H1 (cell line): Measurements from ENCODE around the gene SVIL.

Source experiments
- CHD1 ChIP-seq: IDR thresholded peaks from 2 replicates; pipeline ENCODE4 v1.6.1; 2012; ENCODE audit warnings: low read depth, low read length, improper control_type of control experiment
- EP300 ChIP-seq, 2 experiments: IDR thresholded peaks; 1 replicate in 1 of 2; 2 replicates in 1 of 2; pipeline ENCODE4 v1.6.1; 2011 to 2012; ENCODE audit warnings: low read depth in 2 of 2, low read length in 2 of 2, mild to moderate bottlenecking in 2 of 2, borderline replicate concordance in 1 of 2, inconsistent platforms in 1 of 2, moderate library complexity in 1 of 2
- EZH2 ChIP-seq: fragments of 200-600 bp; sonication (generic); IDR thresholded peaks from 2 replicates; pipeline ENCODE4 v1.7.1; 2012; ENCODE audit warnings: low read depth, mild to moderate bottlenecking, moderate library complexity, low read length, inconsistent platforms; ENCODE audit not compliant: severe bottlenecking
- GABPA ChIP-seq: IDR thresholded peaks from 2 replicates; pipeline ENCODE4 v1.6.1; 2011; ENCODE audit warnings: mild to moderate bottlenecking, low read length, moderate library complexity, borderline replicate concordance; ENCODE audit not compliant: insufficient read depth
- HDAC2 ChIP-seq, 2 experiments: fragments of 300-600 bp in 1 of 2; sonication (generic) in 1 of 2; IDR thresholded peaks; 2 replicates each; pipeline ENCODE4 v1.6.1; 2011 to 2012; ENCODE audit warnings: low read depth in 2 of 2, low read length in 2 of 2, mild to moderate bottlenecking in 2 of 2, moderate library complexity in 2 of 2, borderline replicate concordance in 1 of 2, inconsistent platforms in 1 of 2
- POLR2A ChIP-seq, 2 experiments: IDR thresholded peaks; 1 replicate in 1 of 2; 2 replicates in 1 of 2; pipeline ENCODE4 v1.6.1; 2011; ENCODE audit warnings: low read depth in 2 of 2, low read length in 2 of 2, mild to moderate bottlenecking in 2 of 2; ENCODE audit errors: control extremely low read depth in 1 of 2
- POLR2AphosphoS5 ChIP-seq: IDR thresholded peaks from 2 replicates; pipeline ENCODE4 v1.6.1; 2011; ENCODE audit warnings: low read depth, low read length
- RAD21 ChIP-seq, 2 experiments: IDR thresholded peaks in 1 of 2; conservative IDR thresholded peaks in 1 of 2; 2 replicates each; pipeline ENCODE4 v1.6.1; 2011; ENCODE audit warnings: low read depth in 2 of 2, low read length in 2 of 2, improper control_type of control experiment in 1 of 2, inconsistent platforms in 1 of 2, mild to moderate bottlenecking in 1 of 2, moderate library complexity in 1 of 2
- SP2 ChIP-seq: IDR thresholded peaks from 2 replicates; pipeline ENCODE4 v1.6.1; 2012; ENCODE audit warnings: mild to moderate bottlenecking, low read length, inconsistent platforms
- TF ChIP-seq, protein P1 (sequence below), 3 experiments: IDR thresholded peaks; 1 replicate in 2 of 3; 2 replicates in 1 of 3; pipeline versions ENCODE4 v1.5.1 to v1.6.1; 2011; ENCODE audit warnings: low read length in 3 of 3, mild to moderate bottlenecking in 3 of 3, inconsistent platforms in 2 of 3, low read depth in 1 of 3, moderate library complexity in 1 of 3; ENCODE audit not compliant: insufficient read depth in 1 of 3; ENCODE audit errors: control extremely low read depth in 1 of 3
- TF ChIP-seq, protein P2 (sequence below): fragments of 300-600 bp; sonication (generic); IDR thresholded peaks from 2 replicates; pipeline ENCODE4 v1.7.1; 2012; ENCODE audit warnings: low read length, moderate library complexity, mild to moderate bottlenecking, inconsistent platforms; ENCODE audit not compliant: insufficient replicate concordance
- TF ChIP-seq, protein P3 (sequence below): IDR thresholded peaks from 2 replicates; pipeline ENCODE4 v1.6.1; 2012; ENCODE audit warnings: low read length, inconsistent platforms

DNA sequence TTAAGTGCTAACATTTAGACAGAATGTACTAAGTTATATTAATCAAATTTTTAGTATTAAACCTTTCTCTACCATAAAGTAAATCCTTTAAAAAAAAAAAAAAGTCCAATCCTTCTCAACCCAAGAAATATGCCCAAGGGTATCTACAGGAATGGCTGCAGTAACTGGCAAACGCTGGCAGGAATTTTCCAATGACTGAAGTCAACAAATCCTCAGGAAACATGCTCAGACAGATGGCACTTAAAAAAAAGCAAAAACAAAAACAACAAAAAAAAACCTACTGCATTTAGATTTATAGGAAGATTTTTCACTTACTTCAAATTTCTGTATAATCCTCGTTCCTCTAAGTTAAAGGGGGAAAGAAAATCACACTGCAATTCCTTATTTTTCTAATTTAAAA is 666 bp downstream of the SVIL start:
- TF ChIP-seq POLR2A (IDR thresholded peaks at IDR 0.05; ENCODE audit: control extremely low read depth in 1 of 2, low read depth in 2 of 2, low read length in 2 of 2) = no peak
- TF ChIP-seq, protein P1, sequence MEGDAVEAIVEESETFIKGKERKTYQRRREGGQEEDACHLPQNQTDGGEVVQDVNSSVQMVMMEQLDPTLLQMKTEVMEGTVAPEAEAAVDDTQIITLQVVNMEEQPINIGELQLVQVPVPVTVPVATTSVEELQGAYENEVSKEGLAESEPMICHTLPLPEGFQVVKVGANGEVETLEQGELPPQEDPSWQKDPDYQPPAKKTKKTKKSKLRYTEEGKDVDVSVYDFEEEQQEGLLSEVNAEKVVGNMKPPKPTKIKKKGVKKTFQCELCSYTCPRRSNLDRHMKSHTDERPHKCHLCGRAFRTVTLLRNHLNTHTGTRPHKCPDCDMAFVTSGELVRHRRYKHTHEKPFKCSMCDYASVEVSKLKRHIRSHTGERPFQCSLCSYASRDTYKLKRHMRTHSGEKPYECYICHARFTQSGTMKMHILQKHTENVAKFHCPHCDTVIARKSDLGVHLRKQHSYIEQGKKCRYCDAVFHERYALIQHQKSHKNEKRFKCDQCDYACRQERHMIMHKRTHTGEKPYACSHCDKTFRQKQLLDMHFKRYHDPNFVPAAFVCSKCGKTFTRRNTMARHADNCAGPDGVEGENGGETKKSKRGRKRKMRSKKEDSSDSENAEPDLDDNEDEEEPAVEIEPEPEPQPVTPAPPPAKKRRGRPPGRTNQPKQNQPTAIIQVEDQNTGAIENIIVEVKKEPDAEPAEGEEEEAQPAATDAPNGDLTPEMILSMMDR (IDR thresholded peaks at IDR 0.05; ENCODE audit: control extremely low read depth in 1 of 3, insufficient read depth in 1 of 3, low read depth in 1 of 3, low read length in 3 of 3) = no peak
- no peak for TF ChIP-seq RAD21 (IDR thresholded peaks at IDR 0.05 in 1 of 2, conservative IDR thresholded peaks at IDR 0.05 in 1 of 2; ENCODE audit: low read depth in 2 of 2, low read length in 2 of 2)
- TF ChIP-seq, protein P2, sequence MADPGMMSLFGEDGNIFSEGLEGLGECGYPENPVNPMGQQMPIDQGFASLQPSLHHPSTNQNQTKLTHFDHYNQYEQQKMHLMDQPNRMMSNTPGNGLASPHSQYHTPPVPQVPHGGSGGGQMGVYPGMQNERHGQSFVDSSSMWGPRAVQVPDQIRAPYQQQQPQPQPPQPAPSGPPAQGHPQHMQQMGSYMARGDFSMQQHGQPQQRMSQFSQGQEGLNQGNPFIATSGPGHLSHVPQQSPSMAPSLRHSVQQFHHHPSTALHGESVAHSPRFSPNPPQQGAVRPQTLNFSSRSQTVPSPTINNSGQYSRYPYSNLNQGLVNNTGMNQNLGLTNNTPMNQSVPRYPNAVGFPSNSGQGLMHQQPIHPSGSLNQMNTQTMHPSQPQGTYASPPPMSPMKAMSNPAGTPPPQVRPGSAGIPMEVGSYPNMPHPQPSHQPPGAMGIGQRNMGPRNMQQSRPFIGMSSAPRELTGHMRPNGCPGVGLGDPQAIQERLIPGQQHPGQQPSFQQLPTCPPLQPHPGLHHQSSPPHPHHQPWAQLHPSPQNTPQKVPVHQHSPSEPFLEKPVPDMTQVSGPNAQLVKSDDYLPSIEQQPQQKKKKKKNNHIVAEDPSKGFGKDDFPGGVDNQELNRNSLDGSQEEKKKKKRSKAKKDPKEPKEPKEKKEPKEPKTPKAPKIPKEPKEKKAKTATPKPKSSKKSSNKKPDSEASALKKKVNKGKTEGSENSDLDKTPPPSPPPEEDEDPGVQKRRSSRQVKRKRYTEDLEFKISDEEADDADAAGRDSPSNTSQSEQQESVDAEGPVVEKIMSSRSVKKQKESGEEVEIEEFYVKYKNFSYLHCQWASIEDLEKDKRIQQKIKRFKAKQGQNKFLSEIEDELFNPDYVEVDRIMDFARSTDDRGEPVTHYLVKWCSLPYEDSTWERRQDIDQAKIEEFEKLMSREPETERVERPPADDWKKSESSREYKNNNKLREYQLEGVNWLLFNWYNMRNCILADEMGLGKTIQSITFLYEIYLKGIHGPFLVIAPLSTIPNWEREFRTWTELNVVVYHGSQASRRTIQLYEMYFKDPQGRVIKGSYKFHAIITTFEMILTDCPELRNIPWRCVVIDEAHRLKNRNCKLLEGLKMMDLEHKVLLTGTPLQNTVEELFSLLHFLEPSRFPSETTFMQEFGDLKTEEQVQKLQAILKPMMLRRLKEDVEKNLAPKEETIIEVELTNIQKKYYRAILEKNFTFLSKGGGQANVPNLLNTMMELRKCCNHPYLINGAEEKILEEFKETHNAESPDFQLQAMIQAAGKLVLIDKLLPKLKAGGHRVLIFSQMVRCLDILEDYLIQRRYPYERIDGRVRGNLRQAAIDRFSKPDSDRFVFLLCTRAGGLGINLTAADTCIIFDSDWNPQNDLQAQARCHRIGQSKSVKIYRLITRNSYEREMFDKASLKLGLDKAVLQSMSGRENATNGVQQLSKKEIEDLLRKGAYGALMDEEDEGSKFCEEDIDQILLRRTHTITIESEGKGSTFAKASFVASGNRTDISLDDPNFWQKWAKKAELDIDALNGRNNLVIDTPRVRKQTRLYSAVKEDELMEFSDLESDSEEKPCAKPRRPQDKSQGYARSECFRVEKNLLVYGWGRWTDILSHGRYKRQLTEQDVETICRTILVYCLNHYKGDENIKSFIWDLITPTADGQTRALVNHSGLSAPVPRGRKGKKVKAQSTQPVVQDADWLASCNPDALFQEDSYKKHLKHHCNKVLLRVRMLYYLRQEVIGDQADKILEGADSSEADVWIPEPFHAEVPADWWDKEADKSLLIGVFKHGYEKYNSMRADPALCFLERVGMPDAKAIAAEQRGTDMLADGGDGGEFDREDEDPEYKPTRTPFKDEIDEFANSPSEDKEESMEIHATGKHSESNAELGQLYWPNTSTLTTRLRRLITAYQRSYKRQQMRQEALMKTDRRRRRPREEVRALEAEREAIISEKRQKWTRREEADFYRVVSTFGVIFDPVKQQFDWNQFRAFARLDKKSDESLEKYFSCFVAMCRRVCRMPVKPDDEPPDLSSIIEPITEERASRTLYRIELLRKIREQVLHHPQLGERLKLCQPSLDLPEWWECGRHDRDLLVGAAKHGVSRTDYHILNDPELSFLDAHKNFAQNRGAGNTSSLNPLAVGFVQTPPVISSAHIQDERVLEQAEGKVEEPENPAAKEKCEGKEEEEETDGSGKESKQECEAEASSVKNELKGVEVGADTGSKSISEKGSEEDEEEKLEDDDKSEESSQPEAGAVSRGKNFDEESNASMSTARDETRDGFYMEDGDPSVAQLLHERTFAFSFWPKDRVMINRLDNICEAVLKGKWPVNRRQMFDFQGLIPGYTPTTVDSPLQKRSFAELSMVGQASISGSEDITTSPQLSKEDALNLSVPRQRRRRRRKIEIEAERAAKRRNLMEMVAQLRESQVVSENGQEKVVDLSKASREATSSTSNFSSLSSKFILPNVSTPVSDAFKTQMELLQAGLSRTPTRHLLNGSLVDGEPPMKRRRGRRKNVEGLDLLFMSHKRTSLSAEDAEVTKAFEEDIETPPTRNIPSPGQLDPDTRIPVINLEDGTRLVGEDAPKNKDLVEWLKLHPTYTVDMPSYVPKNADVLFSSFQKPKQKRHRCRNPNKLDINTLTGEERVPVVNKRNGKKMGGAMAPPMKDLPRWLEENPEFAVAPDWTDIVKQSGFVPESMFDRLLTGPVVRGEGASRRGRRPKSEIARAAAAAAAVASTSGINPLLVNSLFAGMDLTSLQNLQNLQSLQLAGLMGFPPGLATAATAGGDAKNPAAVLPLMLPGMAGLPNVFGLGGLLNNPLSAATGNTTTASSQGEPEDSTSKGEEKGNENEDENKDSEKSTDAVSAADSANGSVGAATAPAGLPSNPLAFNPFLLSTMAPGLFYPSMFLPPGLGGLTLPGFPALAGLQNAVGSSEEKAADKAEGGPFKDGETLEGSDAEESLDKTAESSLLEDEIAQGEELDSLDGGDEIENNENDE = no peak
- TF ChIP-seq POLR2AphosphoS5 = no peak
- no peak for TF ChIP-seq EZH2
- no peak for TF ChIP-seq EP300 (IDR thresholded peaks at IDR 0.05; ENCODE audit: borderline replicate concordance in 1 of 2, low read depth in 2 of 2, low read length in 2 of 2)
- TF ChIP-seq, protein P3, sequence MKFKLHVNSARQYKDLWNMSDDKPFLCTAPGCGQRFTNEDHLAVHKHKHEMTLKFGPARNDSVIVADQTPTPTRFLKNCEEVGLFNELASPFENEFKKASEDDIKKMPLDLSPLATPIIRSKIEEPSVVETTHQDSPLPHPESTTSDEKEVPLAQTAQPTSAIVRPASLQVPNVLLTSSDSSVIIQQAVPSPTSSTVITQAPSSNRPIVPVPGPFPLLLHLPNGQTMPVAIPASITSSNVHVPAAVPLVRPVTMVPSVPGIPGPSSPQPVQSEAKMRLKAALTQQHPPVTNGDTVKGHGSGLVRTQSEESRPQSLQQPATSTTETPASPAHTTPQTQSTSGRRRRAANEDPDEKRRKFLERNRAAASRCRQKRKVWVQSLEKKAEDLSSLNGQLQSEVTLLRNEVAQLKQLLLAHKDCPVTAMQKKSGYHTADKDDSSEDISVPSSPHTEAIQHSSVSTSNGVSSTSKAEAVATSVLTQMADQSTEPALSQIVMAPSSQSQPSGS = no peak
- TF ChIP-seq SP2 = no peak
- TF ChIP-seq GABPA = no peak
- no peak for TF ChIP-seq CHD1
- TF ChIP-seq HDAC2 (IDR thresholded peaks at IDR 0.05; ENCODE audit: borderline replicate concordance in 1 of 2, low read depth in 2 of 2, low read length in 2 of 2) = no peak
